ENCODE measurements around the gene CC2D1B. TPM values are rescaled to one million over a fixed set of nuclear protein-coding genes. Genes with fewer than 3 reads are reported as not detected.
A peak's percentile ranks its signal among the peaks of the same experiment; 100 is the strongest.

Gene CC2D1B
- total RNA-seq, 1 donor from 2014 or later: 32.9 TPM

GRCh38 chr1:52360595-52360968 lies 5.4 kb downstream of the CC2D1B start:
- DNase-seq (ENCODE audit: low spot score): no peak

- DNase-seq (ENCODE audit: low spot score): no peak
Measured at GRCh38 chr1:52359676-52360594, 6.1 kb downstream of the CC2D1B start.

DNA sequence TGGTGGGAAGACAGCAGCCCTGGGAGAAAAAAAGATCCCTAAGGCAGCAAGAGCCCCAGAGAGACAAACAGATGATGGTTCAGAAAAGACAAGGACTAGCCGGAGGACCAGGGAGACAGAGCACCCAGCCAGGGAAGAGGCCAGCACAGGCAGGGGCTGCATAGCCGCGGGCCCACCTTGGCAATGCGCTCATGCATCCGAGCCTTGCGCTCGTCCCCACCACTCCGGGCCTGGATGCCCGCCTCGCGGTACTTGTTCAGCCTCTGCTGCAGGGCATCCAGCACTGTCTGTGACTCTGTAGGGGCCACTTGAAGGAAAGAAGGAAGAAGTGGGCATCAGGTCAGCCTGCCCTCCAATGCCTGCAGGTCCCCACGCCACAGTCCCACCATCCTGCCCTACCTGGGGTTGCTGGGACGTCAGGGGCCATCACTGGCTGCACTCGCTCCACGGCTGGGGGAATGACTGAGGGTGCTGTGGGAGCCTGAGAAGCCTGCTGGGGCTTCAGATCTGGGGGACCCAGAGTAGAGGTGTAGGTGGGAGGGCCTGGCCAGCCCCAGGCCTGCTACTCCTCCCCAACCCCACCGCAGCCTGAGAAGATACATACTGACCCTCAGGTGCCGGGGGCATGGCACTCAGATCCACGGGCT lies 7.0 kb downstream of the CC2D1B start:
- DNase-seq (ENCODE audit: low spot score): no peak

DNA sequence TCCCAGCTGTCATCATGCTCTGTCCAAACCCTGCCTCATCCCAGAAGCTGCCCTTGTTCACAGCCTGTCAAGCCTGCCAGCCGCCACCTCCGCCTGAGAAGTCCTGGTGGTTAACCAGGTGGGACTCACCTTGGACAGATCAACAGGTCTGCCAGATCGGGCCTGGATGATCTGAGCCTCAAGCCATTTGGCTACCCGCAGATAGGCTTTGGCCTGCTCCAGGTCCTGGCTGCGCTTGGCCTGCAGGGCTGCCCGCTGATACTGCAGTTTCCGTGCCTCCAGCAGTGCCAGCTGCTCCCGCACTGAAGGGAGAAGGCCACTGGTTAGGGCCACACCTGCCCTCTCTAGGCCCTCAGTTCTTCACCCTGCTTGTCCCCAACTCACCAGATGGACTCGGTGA lies 8.6 kb downstream of the CC2D1B start:
- DNase-seq (ENCODE audit: low spot score): no peak

DNA sequence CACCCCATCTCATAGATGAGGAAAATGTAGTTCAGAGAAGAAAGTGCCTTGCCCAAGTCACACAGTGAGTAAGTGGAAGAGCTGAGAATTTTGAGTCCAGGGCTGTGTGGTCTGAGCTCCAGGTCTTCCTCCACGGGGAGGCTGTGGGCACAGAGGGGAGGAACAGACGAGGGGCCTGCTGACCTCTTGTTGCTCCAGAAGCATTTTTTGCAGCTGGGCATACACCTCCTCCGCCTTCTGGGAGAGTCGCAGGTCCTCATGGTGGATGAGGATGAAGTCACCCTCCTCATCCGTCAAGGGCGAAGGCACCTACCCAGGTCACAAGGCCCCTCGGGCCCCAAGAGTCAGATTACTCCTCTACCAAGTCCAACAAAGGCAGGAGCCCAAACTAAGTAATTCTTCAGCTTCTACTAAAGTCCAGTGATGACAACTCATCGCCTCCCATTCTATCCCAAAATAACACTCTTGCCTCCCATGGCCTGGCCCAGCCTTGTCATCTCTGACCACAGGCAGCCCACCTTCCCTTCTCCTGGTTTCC lies 9.1 kb downstream of the CC2D1B start:
- no peak for DNase-seq (ENCODE audit: low spot score)

DNA sequence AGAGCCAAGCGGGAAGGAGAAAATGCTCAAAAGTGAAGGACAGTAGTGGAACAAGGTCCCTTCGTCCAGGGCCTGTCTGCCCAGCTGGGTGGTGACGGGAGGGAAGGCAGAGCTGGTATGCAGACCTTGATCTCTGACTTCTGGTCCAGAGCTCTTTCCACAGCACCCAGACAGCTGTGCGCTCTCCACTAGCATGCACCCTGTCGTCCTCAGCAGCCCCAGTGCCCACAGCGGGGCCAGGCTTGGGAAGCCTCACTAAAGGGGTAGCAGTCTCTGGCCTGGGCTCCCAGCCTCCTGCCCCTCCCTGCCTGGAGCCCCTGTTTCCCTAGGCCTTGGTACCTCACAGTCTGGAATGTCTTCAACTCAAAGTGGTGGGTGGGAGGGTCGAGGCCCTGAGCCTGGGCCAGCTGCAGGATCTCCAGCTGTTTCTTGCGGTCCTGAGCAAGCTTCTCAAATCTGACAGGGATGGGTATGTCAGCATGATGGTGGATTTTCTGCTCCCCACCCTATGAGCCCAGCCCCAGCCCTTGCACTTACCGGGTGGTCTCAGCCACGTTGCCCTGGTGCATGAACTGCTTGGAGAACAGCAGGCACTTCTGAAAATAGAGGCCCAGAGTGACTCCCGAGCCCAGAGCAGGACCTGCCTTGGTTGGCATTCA lies 10.0 kb downstream of the CC2D1B start:
- DNase-seq (ENCODE audit: low spot score): no peak

GRCh38 chr1:52355436-52355835 lies 10.6 kb downstream of the CC2D1B start:
- no peak for DNase-seq (ENCODE audit: low spot score)

DNA sequence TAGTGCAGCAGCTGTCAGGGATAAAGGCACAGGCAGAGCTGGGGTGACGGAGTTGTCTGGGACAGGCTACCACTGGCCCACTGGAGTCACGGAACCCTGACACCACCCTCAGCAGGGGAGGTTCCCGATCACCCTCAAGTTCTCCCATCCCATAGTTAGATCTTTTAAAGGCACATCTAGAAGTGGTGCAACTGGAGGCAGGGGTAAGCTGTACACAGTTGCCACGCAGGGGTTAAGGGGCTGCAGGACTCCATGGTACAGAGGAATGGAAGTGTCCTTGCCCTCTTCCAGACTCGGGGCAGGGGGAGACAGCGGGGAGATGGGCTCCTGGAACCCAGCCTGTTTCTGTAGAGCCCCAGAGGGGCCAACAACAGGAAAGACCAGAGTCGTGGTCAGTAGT lies 13.3 kb downstream of the CC2D1B start:
- DNase-seq (ENCODE audit: low spot score): no peak

GRCh38 chr1:52348704-52349300 lies 17.2 kb downstream of the CC2D1B start:
- DNase-seq (ENCODE audit: low spot score): peak; percentile 55

DNA sequence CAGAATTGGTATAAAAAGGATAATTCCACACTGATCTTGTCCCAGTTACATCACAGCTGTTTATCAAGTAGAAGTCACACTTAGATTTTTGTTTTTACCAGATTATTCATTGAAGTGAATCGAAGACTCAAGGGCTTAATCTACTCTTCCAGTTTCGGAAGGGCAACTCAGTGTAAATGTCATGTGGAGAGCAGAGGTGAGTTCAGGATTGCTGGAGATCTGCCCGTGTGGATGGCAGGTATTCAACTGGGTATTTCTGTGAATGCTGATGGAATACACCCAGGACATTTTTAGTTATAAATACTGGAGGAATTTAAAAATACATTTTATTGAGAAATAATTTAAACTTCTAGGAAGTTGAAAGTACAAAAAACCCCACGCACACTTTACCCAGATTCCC lies 19.4 kb downstream of the CC2D1B start:
- no peak for DNase-seq (ENCODE audit: low spot score)

- DNase-seq (ENCODE audit: low spot score): no peak
Measured at GRCh38 chr1:52345252-52345651, 20.8 kb downstream of the CC2D1B start.

DNA sequence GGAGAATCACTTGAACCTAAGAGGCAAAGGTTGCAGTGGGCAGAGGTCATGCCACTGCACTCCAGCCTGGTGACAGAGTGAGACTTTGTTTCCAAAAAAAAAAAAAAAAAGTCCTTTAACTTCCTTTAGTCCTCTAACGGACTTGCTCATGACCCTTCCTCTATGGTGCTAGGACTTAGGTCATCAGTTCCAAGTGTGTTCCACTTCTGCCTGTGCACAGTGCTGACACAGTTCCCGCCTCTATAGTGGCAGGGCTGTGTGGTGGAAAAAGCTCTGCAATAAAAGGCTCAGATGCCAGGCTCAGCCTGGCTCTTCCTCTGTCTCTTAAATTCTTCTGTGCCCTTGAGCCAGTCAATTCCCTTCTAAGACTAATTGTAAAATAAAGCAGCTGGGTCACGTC lies 22.0 kb downstream of the CC2D1B start:
- no peak for DNase-seq (ENCODE audit: low spot score)

GRCh38 chr1:52341655-52342260 lies 24.2 kb downstream of the CC2D1B start:
- DNase-seq (ENCODE audit: low spot score): no peak

GRCh38 chr1:52337439-52337838 lies 28.6 kb downstream of the CC2D1B start:
- no peak for DNase-seq (ENCODE audit: low spot score)

GRCh38 chr1:52334906-52335528 lies 31.0 kb downstream of the CC2D1B start:
- DNase-seq (ENCODE audit: low spot score): no peak

- DNase-seq (ENCODE audit: low spot score): no peak
Measured at GRCh38 chr1:52332411-52332810, 33.6 kb downstream of the CC2D1B start.

- no peak for DNase-seq (ENCODE audit: low spot score)
Measured at GRCh38 chr1:52328615-52329014, 37.4 kb downstream of the CC2D1B start.

- no peak for DNase-seq (ENCODE audit: low spot score)
Measured at GRCh38 chr1:52325786-52326185, 40.2 kb downstream of the CC2D1B start.

GRCh38 chr1:52323731-52324130 lies 42.3 kb downstream of the CC2D1B start:
- DNase-seq (ENCODE audit: low spot score): no peak

- no peak for DNase-seq (ENCODE audit: low spot score)
Measured at GRCh38 chr1:52321061-52321460, 44.9 kb downstream of the CC2D1B start.
